Stimulated activated CD4-positive, alpha-beta T cell treated with anti-CD3 and anti-CD28 coated beads, Interleukin-1b, Interleukin-23, amount 100 ng/mL, for 48 hours (primary cell): Measurements from ENCODE around the gene UPK3B.
"Not testable (repeated sequence)": the region's sequence is repeated elsewhere in the genome, so short reads cannot be mapped to it uniquely, and the experiment has no call there.

Experiments used
- DNase-seq: peaks from one replicate; pipeline ENCODE4 v3.0.0-alpha.2; 2020

UPK3B gene

DNA sequence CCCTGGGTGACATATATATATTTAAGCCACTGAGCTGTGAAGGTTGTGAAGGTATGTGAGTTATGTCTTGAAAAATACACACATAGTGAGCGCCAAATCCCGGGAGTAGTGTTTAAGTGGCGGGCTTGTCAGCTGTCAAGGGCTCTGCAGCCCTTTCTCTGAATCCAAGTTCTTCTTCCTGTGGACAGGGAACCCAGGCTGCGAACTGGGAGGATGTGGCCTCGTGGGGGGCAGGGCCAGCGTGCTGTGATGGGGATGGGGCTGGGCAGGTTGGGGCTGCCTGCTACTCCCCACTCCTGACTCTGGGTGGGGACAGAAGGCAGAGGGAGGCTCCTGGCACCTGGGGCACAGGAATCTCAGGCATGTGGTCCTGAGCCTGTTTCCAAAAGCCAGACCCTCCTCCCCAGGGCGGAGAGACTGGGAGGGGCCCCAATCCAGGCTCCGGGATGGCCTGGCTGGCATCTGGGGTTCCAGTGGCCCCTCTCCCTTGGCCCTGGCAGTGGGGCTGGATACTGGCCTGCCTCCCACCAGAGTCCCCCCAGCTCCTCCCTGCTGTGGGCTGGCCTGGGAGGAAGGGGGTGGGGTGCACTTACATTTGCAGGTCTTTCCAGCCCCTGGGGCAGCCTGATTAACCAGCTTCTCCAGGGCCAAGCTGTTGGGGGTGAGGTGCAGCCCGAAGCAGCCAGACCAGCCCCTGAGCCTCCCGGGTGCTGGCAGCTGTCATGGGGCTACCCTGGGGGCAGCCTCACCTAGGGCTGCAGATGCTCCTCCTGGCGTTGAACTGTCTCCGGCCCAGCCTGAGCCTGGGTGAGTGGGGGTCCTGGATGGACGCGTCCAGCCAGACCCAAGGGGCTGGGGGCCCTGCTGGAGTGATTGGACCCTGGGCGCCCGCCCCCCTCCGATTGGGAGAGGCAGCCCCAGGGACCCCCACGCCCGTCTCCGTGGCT lies at the start of gene UPK3B:
Gene UPK3B, plus strand, starts transcription at position 622 of the 947 bp plus-strand sequence. Its CDS starts 101 bp downstream, at position 723.
- no peak for DNase-seq

DNA sequence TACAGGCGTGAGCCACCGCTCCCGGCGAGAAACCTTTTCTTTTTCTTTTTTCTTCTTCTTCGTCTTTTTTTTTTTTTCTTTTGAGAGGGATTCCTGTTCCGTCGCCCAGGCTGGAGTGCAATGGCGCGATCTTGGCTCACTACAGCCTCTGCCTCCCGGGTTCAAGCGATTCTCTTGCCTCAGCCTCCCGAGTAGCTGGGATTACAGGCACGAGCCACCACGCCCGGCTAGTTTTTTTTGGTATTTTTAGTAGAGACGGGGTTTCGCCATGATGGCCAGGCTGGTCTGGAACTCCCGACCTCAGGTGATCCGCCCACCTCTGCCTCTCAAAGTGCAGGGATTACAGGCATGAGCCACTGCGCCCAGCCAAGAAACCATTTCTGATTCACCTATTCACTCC lies 49.6 kb upstream of the UPK3B start:
- not testable (repeated sequence) for DNase-seq

DNA sequence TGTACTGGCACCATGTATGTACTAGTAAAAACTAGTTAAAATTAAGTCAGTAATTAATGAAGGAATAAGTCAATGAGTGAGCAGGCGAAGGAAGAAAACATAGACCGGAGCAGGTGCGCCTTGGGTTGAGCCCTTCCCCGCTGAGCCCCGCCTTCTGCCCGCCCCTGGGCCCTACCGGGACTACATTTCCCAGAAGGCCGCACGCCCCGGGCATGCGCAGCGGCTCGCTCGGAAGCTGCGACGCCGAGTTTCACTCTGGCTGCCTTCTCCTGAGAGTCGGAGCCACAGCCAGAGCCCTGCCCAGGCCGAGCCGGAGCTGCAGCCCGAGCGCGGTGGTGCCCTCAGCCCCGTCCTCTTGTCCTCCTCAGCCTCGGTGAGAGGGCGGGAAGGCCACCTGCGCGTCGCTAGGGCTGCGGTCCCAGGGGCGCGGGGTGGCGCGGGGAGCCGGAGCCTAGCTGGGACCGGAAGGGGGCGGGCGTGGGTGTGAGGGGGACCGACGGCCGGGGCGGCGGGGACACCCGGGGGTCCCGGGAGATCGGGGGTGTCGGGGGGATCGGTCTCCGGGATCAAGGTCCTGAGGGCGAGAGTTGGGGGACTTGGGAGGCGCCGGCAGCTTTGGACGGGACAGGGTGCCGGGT lies 48.8 kb upstream of the UPK3B start, which contains the start of gene DTX2:
Gene DTX2, plus strand, starts transcription at position 246 of the 638 bp plus-strand sequence. CDS start 18,801 bp downstream, outside the sequence.
- peak; percentile 24 for DNase-seq

DNA sequence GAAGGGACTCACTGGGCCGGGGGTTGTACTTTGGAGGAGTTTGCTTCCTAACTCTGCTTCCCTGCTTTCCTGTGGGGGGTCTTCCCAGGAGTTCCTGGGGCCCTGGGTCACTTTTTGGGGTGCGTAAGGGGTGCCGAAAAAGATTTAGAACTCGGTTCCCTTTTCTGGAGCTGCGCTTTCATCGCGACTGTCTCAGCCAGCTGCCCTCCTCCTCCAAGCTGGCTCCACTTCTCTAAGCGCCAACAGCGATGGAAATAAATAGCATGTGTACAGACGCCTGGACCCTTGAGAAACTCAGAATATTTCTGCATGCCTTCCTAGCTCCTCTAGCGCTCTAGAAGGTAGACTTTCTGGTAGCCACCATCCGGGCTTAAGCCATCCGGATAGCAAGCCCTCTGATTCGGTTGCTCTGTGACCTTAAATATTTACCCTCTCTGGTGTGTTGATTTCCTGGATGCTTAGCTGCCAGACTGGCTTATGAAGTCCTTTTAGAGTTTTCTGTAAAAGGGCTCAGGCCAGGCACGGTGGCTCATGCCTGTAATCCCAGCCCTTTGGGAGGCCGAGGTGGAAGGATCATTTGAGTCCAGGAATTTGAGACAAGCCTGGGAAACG lies 48.0 kb upstream of the UPK3B start:
- not testable (repeated sequence) for DNase-seq

GRCh38 chr7:76464959-76465358 lies 45.4 kb upstream of the UPK3B start:
- not testable (repeated sequence) for DNase-seq

- DNase-seq, result not testable (repeated sequence)
These were observed 44.4 kb upstream of the UPK3B start for GRCh38 chr7:76465950-76466349.

DNA sequence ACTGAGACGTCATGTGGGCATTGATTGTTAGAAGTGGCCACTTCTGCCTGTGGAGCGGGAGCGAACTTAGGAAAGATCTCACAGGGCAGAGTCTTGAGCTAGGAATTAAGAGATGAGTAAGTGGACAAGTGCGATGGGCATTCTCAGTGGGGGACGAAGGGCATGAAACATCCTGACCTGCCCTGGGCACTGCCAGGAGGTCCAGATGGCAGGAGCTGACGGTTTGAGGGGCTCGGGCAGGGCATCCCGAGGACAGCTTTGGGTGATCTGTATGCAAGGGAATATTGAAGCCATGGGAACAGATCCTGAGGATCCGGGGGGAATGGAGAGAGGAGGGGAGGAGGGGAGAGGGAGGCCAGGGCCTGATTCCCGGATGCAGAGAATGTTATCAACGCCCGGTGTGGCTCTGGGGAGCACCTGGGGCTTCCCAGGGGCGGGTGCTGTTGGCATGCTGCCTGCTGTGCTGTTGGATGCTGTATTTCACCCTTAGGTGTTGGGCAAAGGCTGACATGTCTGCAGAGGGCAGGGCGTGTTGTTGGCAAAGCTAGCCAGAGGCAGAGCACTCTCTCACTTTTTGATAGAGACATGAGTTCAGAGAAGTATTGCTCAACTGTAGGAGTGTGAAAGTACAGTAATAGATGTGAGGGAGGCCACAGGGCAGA lies 42.5 kb upstream of the UPK3B start:
- DNase-seq, result not testable (repeated sequence)

DNA sequence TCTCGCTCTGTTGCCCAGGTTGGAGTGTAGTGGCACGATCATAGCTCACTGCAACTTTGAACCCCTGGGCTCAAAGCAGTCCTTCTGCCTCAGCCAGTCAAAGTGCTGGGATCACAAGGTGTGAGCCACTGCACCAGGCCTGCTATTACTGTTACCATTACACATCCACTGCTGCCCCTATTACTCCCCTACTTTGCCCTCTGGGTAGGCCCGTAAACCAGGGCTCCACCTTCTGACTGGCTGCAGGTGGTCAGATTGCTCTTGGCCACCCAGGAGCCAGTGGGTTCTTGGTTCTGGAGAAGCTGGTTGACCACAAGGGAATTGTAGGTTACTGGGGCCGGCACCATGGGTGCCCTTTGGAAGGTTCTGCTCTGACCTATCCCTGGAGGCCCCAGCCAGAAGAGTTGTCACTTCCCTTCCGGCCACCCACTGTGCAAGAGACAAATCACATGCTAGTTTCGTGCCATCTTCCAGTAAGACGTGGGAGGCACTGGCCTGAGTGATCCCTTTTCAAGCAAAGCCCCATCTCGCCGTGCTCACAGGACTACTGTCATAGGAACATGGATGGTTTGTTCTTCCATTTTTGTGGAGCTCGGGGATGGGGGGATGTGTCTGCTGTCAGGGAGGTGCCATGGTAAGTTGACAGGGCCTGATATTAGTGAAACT lies 38.7 kb upstream of the UPK3B start:
- not testable (repeated sequence) for DNase-seq

- DNase-seq, result not testable (repeated sequence)
These were observed 37.3 kb upstream of the UPK3B start for GRCh38 chr7:76473097-76473496.

- not testable (repeated sequence) for DNase-seq
These were observed 34.1 kb upstream of the UPK3B start for GRCh38 chr7:76476280-76476679.

- not testable (repeated sequence) for DNase-seq
These were observed 33.4 kb upstream of the UPK3B start for GRCh38 chr7:76476742-76477474.

GRCh38 chr7:76479628-76480027 lies 30.7 kb upstream of the UPK3B start:
- not testable (repeated sequence) for DNase-seq

DNA sequence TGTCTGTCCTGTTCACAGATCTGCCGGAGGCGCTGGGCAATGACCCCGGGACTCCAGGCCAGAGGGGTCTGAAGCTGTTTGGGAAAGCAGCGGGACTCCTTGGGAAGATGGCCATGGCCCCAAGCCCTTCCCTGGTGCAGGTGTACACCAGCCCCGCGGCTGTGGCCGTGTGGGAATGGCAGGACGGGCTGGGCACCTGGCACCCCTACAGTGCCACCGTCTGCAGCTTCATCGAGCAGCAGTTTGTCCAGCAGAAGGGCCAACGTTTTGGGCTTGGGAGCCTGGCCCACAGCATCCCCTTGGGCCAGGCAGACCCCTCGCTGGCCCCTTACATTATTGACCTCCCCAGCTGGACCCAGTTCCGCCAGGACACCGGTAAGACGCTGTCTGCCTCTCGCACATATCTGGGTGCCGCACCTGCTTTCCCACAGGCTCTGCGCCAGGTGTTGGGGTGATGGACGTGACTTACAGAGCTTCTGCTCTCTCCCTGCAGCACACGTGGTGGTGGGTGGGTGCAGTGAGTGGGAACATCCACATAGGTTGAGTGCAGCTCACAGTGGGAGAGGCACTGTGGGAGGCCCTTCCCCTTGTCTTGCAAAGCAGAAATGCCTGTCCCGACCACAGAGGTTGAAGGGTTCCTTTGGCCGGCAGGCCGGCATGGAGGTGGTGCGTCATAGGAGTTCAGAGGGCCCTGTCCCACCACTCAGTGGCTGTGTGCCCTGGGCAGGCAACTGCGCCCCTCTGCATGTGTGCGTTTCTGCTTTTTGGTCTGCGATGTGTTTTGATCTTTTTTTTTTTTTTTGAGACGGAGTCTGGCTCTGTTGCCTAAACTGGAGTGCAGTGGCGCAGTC lies 29.7 kb upstream of the UPK3B start:
- DNase-seq, result not testable (repeated sequence)

DNA sequence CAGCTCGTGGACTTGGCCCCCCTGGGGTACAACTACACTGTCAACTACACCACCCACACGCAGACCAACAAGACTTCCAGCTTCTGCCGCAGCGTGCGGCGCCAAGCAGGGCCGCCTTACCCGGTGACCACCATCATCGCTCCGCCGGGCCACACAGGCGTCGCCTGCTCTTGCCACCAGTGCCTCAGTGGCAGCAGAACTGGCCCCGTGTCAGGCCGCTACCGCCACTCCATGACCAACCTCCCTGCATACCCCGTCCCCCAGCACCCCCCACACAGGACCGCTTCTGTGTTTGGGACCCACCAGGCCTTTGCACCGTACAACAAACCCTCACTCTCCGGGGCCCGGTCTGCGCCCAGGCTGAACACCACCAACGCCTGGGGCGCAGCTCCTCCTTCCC lies 27.7 kb upstream of the UPK3B start:
- DNase-seq, result not testable (repeated sequence)

DNA sequence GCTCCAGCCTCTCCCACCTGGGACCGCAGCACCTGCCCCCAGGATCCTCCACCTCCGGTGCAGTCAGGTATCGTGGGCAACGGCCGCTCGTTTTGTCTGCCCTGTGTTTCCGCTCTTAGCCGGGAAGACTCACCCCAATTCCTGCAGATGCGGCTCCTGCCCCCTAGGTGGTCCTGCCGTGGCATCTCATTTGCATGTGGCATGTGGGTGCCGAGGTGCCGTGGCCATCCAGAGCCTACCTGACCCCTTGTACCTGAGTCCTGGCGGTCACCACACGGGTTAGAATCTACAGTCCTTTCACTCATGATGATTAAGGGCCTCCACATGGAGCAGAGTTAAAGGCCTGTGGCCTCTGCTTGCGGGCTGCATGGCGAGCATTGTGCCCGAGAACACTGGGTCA lies 27.3 kb upstream of the UPK3B start:
- not testable (repeated sequence) for DNase-seq

DNA sequence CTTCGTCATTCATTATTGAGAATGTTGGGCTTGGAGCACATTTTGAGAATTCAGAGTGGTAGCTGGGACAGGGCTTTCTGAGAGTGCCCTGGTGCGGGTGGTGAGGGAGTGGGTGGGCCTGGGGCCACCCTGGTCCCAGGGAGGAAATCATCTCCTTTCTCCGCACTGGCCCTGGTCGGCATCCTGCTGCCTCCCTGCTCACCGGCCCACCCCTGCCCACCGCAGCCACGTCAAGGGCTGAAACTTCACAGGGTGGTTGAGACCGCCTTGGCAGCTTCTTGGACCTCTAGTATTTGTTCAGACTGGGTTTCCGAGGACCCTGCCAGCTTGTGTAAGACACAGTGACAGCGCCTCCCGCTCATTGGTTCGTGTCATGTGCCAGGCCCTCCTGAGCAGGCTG lies 25.9 kb upstream of the UPK3B start:
- not testable (repeated sequence) for DNase-seq

- not testable (repeated sequence) for DNase-seq
These were observed 24.3 kb upstream of the UPK3B start for GRCh38 chr7:76485822-76486610.

DNA sequence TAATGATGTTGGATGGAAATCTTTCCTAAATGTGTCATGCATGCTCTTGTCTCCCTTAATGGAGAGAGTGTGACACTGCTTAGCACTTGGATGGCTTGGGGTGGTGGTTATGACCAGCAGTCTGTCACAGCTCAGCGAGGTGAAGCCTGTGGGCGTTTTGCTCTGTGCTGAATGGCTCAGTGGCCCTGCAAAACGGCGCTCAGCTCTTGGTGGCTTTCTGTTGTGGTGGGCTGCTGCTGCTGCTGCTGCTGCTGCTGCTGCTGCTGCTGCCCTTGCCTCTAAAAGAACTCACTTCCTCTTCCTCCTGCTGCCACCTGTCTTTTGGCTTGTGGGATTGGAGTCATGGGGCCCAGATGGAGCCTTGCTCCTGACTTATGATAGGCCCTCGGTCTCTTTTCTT lies 23.7 kb upstream of the UPK3B start:
- DNase-seq, result peak; percentile 48

DNA sequence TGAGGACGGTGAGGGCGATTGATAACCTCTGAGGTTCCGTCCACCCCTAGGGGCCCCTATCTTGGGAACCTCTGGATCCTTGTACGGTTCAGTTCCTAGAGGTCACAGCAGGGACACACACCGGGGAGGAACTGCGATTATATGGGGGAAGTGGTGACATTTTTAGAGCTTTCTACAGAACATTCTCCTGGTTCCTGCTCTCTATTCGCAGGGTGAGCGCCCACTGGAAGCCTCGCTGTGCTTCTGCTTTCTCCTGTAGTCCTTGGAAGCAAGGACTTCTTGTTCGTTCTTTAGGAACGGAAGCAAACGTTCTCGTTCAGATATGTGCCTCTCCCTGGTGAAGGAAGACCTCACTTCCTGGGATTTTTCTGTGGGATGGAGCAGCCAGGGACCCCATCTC lies 22.4 kb upstream of the UPK3B start:
- DNase-seq, result not testable (repeated sequence)

- not testable (repeated sequence) for DNase-seq
These were observed 18.2 kb upstream of the UPK3B start for GRCh38 chr7:76492139-76492538.
